Islet of Langerhans (tissue), 1 donor: ENCODE measurements around the gene PLEKHJ1.

Source experiments
- FAIRE-seq: peaks from one replicate; lab custom pipeline; 2011; peaks lifted over from hg19 to GRCh38; lab: Jason Lieb, UNC

PLEKHJ1 gene

DNA sequence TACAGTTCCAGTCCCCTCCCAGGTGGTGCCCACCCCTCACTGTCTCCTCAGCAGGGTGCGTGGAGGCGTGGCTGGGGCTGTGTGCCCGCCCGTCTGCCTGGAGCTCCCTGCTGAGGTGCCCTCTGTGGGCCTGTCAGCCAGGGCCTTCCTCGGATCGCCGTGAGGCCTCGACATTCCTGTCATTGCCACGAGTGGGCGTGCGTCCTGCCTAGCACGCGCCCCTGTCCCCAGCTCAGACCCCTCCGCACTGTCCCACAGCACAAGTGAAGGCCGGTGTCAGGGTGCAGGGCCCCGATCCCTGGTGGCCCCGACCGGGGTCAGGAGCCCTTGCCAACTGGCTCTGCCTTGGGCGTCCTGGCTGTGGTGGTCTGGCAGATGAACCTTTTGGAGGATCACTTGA, 40.2 kb downstream of the PLEKHJ1 start:
- no peak for FAIRE-seq

DNA sequence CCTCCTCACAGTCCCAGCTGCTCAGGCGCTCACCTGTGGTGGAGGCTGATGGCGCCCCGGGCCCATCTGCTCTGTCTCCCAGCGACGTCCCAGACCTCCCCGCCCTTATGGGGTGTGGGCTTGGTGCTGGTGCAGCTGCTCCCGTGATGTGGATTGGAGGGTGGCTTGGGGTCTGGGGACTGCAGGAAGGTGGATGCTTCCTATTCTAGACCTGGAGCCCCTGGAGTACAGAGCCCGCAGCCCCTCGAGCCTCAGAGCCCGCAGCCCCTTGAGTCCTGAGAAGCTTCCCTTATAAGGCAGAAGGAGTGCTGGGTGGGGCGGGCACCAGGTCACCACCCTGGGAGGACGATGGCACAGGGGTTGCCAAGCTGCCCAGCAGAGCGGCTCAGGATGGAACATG, 40.8 kb downstream of the PLEKHJ1 start:
- no peak for FAIRE-seq

DNA sequence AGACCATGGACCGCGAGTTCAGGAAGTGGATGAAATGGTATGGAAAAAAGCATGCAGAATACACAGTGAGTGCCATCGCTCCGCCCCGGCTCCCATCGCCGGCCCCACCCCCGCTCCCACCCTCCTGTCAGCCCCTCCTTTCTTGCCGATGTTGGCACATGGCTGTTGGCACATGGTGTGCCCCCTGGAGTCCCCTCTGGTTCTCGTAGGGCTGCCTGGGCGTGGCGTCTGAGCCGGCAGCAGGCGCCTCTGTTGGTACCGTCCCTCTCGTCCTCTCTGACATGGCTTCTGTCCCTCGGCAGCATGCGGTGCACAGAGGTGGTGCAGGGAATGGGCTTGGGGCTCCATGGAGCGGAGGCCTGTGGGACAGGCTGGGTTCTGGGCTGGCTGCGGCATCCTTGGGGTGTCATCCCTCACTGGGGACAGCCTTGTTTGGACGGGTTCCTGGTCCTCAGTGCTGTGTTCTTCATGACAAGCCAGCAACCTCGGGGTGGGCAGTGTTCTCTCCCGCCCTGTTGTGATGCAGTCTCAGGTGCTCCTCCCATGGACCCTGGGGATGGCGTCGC, 41.5 kb downstream of the PLEKHJ1 start:
- FAIRE-seq = no peak

DNA sequence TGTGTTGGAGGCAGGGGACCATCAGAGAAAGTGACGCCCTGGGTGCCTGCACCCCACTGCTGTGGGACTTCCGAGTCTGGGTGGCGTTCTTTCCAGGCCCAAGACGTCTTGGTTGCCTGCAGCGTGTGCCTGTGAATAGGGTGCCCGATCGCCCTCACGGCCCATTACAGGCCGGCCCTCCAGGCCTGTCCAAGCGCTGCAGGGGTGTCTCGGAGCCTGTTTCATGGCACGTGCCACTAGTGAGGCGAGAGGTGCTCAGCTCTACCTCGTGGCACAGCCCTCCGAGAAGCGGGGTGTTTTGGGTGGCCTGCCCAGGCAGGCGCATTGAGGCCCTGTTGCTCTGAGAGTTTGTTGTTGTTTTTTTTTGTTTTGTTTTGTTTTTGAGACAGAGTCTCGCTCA, 42.3 kb downstream of the PLEKHJ1 start:
- FAIRE-seq = no peak

DNA sequence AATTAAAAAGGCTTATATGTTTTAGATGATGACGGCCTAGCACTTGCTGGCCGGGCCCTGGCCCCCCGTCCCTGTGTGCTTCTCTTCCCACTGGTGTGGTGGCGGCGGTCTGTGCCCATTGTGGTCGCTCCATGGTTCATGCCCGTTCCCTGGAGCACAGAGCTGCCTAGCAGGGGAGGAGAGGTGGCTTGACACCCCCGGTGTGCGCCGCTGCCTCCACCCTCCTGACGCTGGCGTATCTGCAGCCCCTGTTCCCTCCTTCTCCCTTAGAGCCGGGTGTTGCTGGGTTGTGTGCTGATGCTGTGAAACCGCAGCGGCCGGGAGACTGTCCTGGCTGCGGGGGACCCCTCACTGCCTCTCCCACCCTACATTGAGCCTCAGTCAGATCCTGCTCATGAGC, 43.3 kb downstream of the PLEKHJ1 start:
- FAIRE-seq = no peak

DNA sequence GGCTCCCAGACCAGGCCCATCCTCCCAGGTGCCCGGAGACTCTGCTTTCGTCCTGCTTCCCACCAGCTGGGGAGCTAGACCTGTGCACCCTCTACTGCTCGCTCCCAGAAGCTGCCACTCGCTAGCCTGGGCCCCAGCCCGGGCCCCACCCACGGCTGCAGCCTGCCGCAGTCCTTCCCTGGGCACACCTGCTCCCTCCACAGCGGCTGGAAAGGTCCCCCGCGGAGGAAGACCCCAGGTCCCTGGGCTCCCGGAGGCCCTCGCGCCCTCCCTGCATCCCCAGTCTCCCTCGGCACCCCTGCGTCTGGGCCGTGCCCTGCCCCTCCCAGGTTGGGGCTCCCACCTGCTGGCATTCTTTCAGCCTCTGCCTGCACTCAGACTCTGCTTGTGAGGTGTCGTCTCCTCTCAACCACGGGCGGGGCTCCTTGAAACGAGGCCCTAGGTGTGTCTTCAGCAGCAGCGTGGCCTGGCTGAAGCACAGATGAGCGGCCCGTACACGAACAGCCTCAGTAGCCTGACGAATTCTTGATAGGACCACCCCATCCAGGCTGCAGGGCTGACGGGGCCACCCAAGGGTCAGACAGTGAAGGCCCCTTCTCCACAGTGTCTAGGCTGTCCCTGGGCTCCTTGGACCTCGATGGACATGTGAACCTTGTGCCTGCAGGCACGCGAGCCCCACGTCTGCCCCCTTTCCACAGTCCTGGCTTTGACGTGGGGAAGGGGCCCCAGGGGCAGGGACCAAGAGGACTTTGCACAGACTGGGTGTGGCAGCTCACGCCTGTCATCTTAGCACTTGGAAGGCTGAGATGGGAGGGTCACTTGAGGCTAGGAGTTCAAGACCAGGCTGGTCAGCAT, 44.4 kb downstream of the PLEKHJ1 start:
- no peak for FAIRE-seq

DNA sequence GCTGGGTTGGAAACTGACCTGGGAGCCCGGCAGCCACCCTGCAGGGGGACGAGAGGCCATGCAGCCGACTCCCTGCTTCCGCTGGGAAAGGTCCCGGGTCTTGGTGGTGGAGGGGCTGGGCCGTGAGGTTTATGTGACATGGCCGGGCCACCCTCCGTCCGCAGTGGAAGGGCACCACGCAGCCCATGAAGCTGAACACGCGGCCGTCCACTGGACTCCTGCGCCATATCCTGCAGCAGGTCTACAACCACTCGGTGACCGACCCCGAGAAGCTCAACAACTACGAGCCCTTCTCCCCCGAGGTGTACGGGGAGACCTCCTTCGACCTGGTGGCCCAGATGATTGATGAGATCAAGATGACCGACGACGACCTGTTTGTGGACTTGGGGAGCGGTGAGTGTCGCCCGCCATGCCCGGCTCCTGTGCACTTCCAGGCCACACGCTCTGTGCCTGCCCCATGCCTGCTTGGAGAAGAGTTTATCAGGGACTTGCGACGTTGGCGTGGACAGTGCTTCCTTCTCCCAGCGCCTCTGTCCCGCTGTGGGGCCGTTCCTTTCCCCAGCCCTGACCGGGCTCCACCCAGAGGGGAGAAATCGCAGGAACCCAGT, 45.2 kb downstream of the PLEKHJ1 start:
- FAIRE-seq = no peak

DNA sequence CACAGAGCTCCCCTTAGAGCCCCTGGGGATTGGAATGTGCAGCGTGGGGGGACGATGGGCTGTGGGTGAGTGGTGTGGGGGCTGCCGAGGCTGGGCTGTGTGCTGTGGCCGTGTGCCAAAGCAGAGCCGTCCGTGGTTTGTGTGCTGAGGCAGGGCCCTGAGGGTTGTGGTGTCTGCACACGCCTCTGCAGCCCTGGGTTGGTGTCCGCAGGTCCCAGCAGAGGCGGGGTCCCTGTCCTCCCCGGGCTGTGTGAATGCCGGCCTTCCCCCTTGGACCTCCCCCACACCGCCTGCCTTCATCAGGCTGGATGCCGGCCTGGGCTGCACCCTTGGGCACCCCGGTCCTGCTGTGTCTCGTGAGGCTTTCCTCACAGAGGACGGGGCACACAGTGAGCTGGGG, 46.2 kb downstream of the PLEKHJ1 start:
- FAIRE-seq = no peak

DNA sequence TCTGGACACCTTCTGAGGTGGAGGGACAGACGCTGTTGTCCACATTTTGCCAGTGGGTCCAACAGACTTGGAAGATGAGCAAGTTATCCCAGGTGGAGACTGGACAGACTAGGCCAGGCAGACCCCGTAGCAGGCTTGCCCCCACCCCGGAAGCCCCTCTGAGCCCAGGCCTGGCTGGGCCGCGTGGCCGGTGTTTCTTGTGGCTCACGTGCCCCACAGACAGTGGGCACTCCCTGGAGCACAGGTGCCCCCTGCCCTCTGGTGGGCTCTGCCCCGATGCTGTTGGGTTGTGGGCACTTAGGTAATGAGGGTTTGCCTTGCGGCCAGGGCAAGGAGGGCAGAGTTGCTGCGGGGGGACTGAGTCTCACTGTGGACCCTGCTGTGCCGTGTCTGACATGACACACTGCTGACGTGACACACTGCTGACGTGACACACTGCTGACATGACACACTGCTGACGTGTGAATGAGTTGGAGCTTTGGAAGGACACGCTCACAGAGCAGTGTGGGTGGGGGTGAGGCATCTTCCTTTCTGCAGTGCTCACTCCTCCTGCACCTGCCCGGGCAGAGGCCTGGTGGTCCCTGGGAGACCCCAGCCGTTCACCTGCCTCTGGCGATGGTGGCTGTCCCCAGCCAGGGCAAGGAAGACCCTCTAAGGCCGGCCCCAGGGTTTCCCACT, 47.3 kb downstream of the PLEKHJ1 start:
- FAIRE-seq = no peak

DNA sequence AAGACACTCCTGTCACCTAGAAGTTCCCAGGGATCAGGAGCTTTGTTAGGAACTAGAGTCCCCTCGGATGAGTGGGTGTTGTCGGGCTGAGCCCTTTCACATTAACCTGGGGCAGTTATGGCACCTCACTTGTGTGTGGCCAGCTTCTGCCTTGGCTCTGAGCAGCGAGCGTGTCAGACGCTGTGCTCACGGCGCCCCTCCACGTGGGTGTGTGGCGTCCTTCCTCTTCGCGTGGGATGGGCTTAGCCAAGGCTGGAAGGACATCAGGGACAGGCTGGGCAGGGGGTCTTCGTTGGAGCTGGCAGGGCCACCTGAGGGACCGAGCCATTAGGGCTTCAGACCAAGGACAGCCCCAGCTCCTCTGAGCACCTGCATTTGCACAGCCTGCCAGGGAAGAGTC, 49.0 kb downstream of the PLEKHJ1 start:
- no peak for FAIRE-seq

DNA sequence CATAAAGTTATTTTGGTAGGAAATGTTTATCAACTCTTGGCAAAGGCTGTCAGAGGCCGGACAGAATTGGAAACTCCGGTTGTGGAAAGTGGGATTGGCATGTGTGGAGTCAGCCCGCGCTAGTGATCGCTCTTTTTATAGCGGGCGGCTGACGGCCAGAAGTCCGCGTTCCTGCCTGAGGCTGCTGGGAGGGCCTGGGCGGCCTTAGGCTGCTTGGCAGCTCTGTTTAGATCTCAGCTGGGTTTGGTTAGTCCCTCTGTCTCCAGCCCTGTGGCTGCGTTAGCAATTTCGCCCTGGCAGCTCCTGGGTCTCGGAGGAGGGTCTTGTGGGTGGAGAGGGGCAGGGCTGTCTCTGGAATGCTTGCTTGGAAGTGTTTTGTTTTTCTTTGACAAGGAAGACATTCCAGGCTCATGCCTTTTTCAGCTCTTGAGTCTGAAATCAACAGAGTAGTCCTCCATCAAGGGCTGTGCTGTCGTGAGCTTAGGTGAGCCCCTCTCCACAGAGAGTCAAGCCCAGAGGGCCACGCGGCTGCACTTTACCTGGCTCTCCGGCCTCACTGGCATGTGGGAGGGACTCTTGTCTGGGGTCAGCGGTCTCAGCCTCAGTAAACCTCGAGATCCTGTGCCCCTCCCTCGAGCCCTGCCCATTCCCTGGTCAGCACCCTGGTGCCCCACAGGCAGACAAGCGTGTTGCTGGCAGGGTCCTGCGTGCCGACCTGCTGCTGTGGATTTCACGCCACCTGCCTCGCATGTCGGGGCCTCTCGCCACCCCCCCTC, 49.9 kb downstream of the PLEKHJ1 start:
- FAIRE-seq = no peak

DNA sequence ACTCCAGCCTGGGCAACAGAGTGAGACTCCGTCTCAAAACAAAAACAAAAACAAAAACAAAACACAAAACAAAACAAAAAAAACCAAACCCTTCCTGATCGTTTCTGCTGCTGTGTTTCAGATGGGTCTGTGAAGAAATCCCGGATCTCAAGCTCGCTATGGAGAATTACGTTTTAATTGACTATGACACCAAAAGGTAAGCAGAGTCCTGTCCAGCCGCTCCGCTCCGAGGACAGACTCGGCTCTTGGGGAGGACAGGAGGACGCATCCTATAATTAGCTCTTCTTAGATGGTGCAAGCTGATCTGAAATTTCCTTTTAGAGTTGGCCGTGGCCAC, 50.4 kb downstream of the PLEKHJ1 start:
- no peak for FAIRE-seq

DNA sequence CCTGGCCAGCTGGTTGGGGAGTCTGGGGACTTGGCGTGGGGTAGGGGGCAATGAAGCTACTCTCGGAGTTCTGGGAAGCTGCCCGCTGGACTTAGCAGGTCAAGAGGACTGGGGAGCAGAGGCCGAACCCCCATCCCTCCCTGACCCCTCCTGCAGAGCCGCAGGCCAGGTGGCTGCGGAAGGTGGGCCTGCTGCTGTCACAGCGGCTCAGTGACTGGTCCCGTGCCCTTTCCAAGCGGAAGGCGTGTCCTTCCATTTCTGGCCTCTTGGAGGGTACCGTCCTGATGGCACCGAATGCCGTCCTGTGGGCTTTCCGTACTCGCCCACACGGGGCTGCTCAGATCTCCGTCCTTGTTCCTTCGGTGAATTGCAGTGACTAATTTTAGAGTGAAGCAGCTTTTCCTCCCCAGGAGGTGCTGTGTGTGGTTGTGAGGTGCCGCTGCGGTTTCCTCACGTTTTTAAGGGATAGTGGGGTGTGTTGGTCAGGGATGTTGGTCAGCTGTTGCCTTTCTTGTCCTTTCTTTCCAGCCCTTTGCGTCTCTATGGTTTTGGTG, 51.6 kb downstream of the PLEKHJ1 start:
- FAIRE-seq = no peak
